Measurements from ENCODE around the gene TRMT44. TPM values are rescaled to one million over a fixed set of nuclear protein-coding genes. Genes with fewer than 3 reads are reported as not detected.
"Not testable (repeated sequence)": the region's sequence is repeated elsewhere in the genome, so short reads cannot be mapped to it uniquely, and the experiment has no call there.

TRMT44 gene
- total RNA-seq, 1 experiment from 2014 or later, result 23.4 TPM

DNA sequence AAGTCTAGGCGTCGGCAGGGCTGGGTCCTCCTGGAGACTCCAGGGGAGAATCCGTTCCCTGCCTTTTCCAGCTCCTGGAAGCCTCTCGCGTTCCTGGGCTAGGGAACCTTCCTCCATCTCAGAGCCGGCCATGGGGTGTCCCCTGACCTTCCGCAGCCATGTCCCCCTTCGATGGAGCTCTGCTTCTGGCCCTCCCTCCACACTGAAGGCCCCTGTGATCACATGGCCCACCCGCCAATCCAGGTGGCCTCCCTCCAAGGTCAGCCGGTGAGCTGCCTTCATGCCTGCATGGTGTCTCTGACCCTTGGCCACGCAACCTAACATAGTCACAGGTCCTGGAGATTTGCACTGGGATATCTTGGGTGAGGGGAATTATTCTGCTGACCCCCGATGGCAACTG lies 69.6 kb downstream of the TRMT44 start:
- Histone ChIP-seq H3K36me3 (ENCODE audit: control insufficient read depth, insufficient read depth, low read length) (no peaks in the 10 kb centered on the region), H3K4me3 (ENCODE audit: low read depth, low read length) (no peak overlapping the region), H3K27me3 (replicated peaks; ENCODE audit: control insufficient read depth, insufficient read depth, low read length) (no peaks in the 10 kb centered on the region), H3K4me1 (no peaks in the 10 kb centered on the region), H3K9me3 (peaks cover 12% of the 10 kb centered on the region)
- ChIA-PET POLR2A (no interaction called here), CTCF (interaction anchor here (0.6 kb wide), 1 partner anchor 76 kb away, joined by 3 read pairs; no protein-coding TSS in a partner anchor)
- Mint-ChIP-seq H3K9me3 (ENCODE audit: unreplicated experiment) (peaks cover 12% of the 10 kb centered on the region), H3K36me3 (ENCODE audit: insufficient read depth, unreplicated experiment) (no peaks in the 10 kb centered on the region), H3K4me3 (ENCODE audit: unreplicated experiment) (no peak overlapping the region), H3K4me1 (ENCODE audit: low read depth, unreplicated experiment) (no peaks in the 10 kb centered on the region), H3K27me3 (ENCODE audit: insufficient read depth, unreplicated experiment) (no peaks in the 10 kb centered on the region), H3K27ac (ENCODE audit: unreplicated experiment) (no peak overlapping the region)
- DNase-seq, result no peak
- no peak for TF ChIP-seq CTCF (IDR thresholded peaks at IDR 0.05; ENCODE audit: insufficient read depth in 1 of 2, low read depth in 1 of 2, low read length in 1 of 2, severe bottlenecking in 1 of 2, unreplicated experiment in 1 of 2)
- no TSS peak for BruUV-seq (replicated peaks)
- intact Hi-C loops (cut with micrococcal nuclease; ENCODE audit: unreplicated experiment), result no loop called here

GRCh38 chr4:8510611-8511285 lies 70.2 kb downstream of the TRMT44 start:
- intact Hi-C loops (cut with micrococcal nuclease; ENCODE audit: unreplicated experiment), result no loop called here
- Mint-ChIP-seq H3K27ac (ENCODE audit: unreplicated experiment) (no peak overlapping the region), H3K4me3 (ENCODE audit: unreplicated experiment) (no peak overlapping the region), H3K36me3 (ENCODE audit: insufficient read depth, unreplicated experiment) (no peaks in the 10 kb centered on the region), H3K9me3 (ENCODE audit: unreplicated experiment) (peaks cover 12% of the 10 kb centered on the region), H3K4me1 (ENCODE audit: low read depth, unreplicated experiment) (no peaks in the 10 kb centered on the region), H3K27me3 (ENCODE audit: insufficient read depth, unreplicated experiment) (no peaks in the 10 kb centered on the region)
- Histone ChIP-seq H3K4me3 (ENCODE audit: low read depth, low read length) (no peak overlapping the region), H3K27me3 (replicated peaks; ENCODE audit: control insufficient read depth, insufficient read depth, low read length) (no peaks in the 10 kb centered on the region), H3K9me3 (peaks cover 12% of the 10 kb centered on the region), H3K36me3 (ENCODE audit: control insufficient read depth, insufficient read depth, low read length) (no peaks in the 10 kb centered on the region), H3K4me1 (no peaks in the 10 kb centered on the region)
- BruUV-seq (replicated peaks), result no TSS peak
- ChIA-PET CTCF (no interaction called here), POLR2A (no interaction called here)
- DNase-seq, result no peak
- no peak for TF ChIP-seq CTCF (IDR thresholded peaks at IDR 0.05; ENCODE audit: insufficient read depth in 1 of 2, low read depth in 1 of 2, low read length in 1 of 2, severe bottlenecking in 1 of 2, unreplicated experiment in 1 of 2)

GRCh38 chr4:8512510-8512909 lies 71.9 kb downstream of the TRMT44 start:
- Histone ChIP-seq H3K4me3 (ENCODE audit: low read depth, low read length) (no peak overlapping the region), H3K27me3 (replicated peaks; ENCODE audit: control insufficient read depth, insufficient read depth, low read length) (no peaks in the 10 kb centered on the region), H3K9me3 (peaks cover 12% of the 10 kb centered on the region), H3K36me3 (ENCODE audit: control insufficient read depth, insufficient read depth, low read length) (no peaks in the 10 kb centered on the region), H3K4me1 (no peaks in the 10 kb centered on the region)
- H3K4me1 Mint-ChIP-seq (ENCODE audit: low read depth, unreplicated experiment), result no peaks in the 10 kb centered on the region
- DNase-seq, result no peak
- H3K4me3 Mint-ChIP-seq (ENCODE audit: unreplicated experiment), result no peak overlapping the region
- no peaks in the 10 kb centered on the region for H3K36me3 Mint-ChIP-seq (ENCODE audit: insufficient read depth, unreplicated experiment)
- no peaks in the 10 kb centered on the region for H3K27me3 Mint-ChIP-seq (ENCODE audit: insufficient read depth, unreplicated experiment)
- intact Hi-C loops (cut with micrococcal nuclease; ENCODE audit: unreplicated experiment), result no loop called here
- no peak for TF ChIP-seq CTCF (IDR thresholded peaks at IDR 0.05; ENCODE audit: insufficient read depth in 1 of 2, low read depth in 1 of 2, low read length in 1 of 2, severe bottlenecking in 1 of 2, unreplicated experiment in 1 of 2)
- peaks cover 12% of the 10 kb centered on the region for H3K9me3 Mint-ChIP-seq (ENCODE audit: unreplicated experiment)
- H3K27ac Mint-ChIP-seq (ENCODE audit: unreplicated experiment), result no peak overlapping the region
- no TSS peak for BruUV-seq (replicated peaks)
- ChIA-PET CTCF (no interaction called here), POLR2A (no interaction called here)

DNA sequence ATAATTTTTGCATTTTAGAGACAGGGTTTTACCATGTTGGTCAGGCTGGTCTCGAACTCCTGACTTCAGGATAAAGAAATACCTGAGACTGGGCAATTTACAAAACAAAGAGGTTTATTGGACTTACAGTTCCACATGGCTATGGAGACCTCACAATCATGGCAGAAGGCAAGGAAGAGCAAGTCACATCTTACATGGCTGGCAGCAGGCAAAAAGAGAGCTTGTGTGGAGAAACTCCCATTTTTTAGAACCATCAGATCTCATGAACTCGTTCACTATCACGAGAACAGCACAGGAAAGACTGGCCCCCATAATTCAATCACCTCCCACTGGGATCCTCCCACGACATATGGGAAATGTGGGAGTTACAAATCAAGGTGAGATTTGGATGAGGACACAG lies 72.5 kb downstream of the TRMT44 start:
- H3K27ac Mint-ChIP-seq (ENCODE audit: unreplicated experiment), result not testable (repeated sequence)

More for the DNA sequence above, 72.5 kb downstream of the TRMT44 start:
- H3K4me3 ChIP-seq (ENCODE audit: low read depth, low read length); H3K4me1 ChIP-seq; BruUV-seq (replicated peaks); H3K36me3 Mint-ChIP-seq (ENCODE audit: insufficient read depth, unreplicated experiment); POLR2A ChIA-PET; H3K27me3 Mint-ChIP-seq (ENCODE audit: insufficient read depth, unreplicated experiment); H3K4me3 Mint-ChIP-seq (ENCODE audit: unreplicated experiment); DNase-seq; intact Hi-C loops (cut with micrococcal nuclease; ENCODE audit: unreplicated experiment); H3K36me3 ChIP-seq (ENCODE audit: control insufficient read depth, insufficient read depth, low read length); H3K27me3 ChIP-seq (replicated peaks; ENCODE audit: control insufficient read depth, insufficient read depth, low read length); H3K4me1 Mint-ChIP-seq (ENCODE audit: low read depth, unreplicated experiment); CTCF ChIA-PET: not testable (repeated sequence)
- H3K9me3 ChIP-seq, result peaks cover 12% of the 10 kb centered on the region
- H3K9me3 Mint-ChIP-seq (ENCODE audit: unreplicated experiment), result peaks cover 12% of the 10 kb centered on the region
